NT2/D1 (cell line): Measurements from ENCODE around the gene ZNF576.

Experiments
- SUZ12 ChIP-seq: IDR thresholded peaks from 2 replicates; pipeline ENCODE4 v1.6.1; 2011; ENCODE audit not compliant: insufficient read length, insufficient read depth; ENCODE audit errors: extremely low read depth
- YY1 ChIP-seq: IDR thresholded peaks from 2 replicates; pipeline ENCODE4 v1.6.1; 2011; ENCODE audit not compliant: insufficient read length, insufficient read depth
- ZNF274 ChIP-seq: IDR thresholded peaks from 2 replicates; pipeline ENCODE4 v1.6.1; 2011; ENCODE audit warnings: mild to moderate bottlenecking, low read depth, low read length

DNA sequence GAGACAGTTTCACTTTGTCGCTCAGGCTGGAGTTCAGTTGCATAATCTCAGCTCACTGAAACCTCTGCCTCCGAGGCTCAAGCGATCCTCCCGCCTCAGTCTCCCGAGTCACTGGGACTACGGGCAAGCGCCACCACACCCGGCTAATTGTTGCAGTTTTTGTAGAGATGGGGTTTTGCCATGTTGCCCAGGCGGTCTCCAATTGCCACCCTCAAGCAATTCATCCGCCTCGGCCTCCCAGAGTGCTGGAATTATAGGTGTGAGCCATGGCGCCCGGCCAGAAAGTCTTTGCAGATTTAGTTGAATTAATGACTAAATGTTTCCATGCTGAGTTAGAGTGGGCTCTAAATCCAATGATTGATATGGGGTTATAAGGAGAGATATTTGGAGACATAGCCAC lies 47.8 kb downstream of the ZNF576 start:
- TF ChIP-seq YY1: no peak
- TF ChIP-seq ZNF274: no peak
- TF ChIP-seq SUZ12: no peak
